HG03442 (cell line): ENCODE data around the gene OR2AG1.
A peak's percentile ranks its signal among the peaks of the same experiment; 100 is the strongest.

ENCODE experiments used
- ATAC-seq: cut with Tn5 transposase; IDR thresholded peaks from one replicate; pipeline ENCODE4 v1.9.1; 2021; ENCODE audit warnings: mild to moderate bottlenecking, moderate library complexity; ENCODE audit not compliant: unreplicated experiment

OR2AG1 gene

GRCh38 chr11:6782720-6783119 lies at the start of gene OR2AG1:
OR2AG1 (plus strand) TSS chr11:6783020; CDS start chr11:6785038, 2,018 bp downstream.
- ATAC-seq, result no peak

- ATAC-seq, result no peak
These were observed 49.2 kb upstream of the OR2AG1 start for GRCh38 chr11:6733326-6734275.

DNA sequence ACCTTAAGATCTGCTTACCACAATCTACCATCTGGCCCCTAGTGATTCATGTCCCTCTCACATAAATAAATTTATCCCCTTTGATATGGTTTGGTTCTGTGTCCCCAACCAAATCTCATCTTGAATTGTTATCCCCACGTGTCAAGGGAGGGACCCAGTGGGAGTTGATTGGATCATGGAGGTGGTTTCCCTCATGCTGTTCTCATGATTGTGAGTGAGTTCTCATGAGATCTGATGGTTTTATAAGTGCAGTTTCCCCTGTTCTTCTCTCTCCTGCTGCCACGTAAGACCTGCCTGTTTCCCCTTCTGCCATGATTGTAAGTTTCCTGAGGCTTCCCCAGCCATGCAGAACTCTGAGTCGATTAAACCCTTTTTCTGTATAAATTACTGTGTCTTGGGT lies 48.2 kb upstream of the OR2AG1 start:
- ATAC-seq, result no peak

- ATAC-seq, result no peak
These were observed 47.5 kb upstream of the OR2AG1 start for GRCh38 chr11:6735306-6735705.

- no peak for ATAC-seq
These were observed 46.2 kb upstream of the OR2AG1 start for GRCh38 chr11:6736495-6737121.

DNA sequence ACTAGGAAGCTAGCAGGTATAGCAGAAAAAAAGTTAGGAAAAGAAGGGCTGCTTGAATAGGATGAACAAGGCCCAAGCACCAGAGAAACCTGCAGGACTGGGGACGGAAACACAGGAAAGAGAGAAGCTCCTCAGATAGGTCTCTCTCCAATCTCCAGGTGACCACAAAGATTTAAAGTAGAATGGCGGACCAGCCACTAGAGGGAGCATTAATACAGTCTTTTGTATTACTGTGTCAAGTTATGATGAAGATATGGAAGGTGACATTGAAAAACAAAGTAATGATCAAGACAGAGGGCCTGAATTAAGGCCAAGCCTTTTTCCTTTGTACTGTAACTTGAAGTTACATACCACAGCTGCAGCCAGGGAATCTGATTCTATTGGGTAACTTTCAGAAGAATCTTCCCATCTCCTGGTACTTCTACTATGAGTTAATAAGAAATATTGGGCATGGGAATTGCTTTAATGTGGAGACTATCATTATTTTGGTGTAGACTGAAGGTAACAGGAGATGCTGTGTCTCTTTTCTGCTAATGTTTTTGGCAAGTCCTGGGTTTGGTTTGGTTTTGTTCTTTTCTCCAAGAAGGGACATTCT lies 44.9 kb upstream of the OR2AG1 start:
- peak; percentile 75 for ATAC-seq

GRCh38 chr11:6738590-6738989 lies 44.2 kb upstream of the OR2AG1 start:
- no peak for ATAC-seq

- no peak for ATAC-seq
These were observed 40.6 kb upstream of the OR2AG1 start for GRCh38 chr11:6742260-6742659.

DNA sequence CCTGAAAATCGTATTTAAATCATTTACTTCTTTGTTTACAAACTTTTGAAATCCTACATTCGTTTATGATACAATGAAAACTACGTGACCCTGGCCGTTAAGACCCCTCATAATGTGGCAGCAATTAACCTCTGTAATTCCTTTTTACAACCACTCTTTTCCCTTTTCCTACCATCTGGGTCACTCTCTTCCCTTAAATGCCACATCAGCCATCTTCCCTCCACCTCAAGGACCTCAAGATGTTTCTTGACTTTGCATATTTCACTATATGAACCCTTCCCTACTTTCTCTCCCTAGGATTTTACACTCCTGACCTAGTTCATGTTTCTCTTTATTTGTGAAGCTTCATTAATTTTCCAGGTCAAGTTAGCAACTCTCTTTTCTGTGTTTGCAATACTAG lies 37.8 kb upstream of the OR2AG1 start:
- no peak for ATAC-seq

DNA sequence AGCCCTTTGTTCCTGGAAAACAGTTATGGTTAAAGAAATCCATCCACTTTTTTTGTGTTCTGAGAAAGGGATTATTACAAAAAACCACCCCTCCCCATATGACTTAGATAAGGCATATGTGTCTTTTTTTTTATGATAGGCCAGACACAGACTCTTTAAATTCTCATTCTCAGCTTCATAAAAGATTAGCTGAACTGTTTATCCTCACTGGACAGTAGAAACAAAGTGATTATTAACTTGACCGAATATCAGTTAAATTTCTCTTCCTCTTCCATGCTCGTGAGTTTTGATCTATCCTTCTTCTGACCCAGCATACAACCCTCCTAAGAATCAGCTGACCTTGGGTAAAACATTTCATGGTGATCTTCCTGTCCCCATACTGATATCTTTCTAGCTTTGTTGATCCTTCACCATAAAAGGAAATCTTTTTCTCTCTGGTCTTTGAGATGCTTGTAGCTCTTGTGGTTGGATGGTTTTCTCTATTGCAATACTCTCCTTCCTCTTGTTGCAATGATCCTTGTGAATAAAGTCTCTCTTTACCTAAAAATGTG lies 37.3 kb upstream of the OR2AG1 start:
- ATAC-seq, result peak; percentile 53

DNA sequence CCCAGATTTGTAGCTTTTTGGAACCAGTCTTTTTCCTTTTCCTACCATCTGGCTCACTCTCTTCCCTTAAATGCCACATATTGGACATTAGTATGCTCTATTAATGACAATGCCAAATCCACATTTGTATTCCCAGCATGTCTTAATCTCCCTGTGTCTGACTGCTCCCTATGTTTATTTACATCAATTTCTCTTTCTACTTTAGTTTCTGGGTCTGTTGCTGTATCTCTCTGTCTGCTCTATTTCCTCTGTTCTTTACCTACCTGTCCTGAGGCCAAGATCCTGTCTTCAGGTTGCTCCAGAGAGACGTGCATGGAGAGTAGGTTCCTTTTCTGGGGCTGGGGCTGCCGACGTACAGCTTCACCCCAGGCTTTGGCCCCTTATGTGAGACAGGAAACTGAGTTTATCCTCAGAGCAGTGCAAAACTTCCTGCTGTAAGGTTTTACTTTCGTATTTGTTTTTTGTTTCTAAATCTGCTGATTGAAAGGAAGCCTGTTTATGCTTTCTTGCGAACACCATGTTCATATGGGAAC lies 36.7 kb upstream of the OR2AG1 start:
- ATAC-seq, result peak; percentile 75

DNA sequence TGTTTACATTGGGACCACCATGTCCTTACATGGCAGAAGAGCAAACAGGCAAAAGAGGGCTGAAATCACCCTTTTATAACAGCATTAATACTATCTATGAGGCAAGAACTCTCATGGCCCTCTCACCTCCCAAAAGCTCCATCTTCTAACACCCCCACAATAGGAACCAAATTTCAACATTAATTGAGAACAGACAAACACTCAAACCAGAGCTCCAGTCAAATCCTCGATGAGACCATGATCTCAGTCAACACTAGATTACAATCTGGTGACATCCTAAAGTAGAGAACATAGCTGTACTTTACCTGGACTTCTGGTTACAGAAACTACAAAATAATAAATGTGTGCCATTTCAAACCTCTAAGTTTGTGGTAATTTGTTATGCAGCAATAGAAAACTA lies 36.2 kb upstream of the OR2AG1 start:
- ATAC-seq, result no peak

DNA sequence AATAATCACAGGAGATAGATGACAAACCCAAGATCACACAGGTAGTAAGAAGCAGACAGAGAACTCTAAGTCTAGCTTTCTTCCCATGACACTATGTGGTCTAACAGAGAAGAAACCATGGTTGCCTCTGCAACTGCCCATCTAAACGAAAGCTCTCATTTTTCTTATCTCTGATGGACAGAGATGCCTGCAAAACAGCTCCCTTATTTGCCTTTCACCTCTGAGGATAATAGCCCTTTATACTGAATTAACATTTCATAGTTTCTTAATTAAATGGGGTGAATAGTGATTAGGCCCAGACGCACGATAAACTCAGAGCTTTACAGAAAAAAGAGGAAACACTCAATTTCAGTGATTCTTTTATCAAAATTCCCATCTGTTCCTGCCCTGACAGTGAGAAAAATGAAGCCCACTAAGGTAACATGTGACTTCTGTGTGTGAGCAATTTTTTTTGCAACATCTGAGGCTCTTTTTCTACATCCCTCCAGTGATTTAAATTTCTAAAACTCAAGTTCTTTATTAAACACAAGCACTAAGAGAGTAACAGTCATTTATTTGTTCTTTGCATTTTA lies 35.6 kb upstream of the OR2AG1 start:
- ATAC-seq, result no peak

- ATAC-seq, result no peak
These were observed 27.4 kb upstream of the OR2AG1 start for GRCh38 chr11:6755303-6755952.

DNA sequence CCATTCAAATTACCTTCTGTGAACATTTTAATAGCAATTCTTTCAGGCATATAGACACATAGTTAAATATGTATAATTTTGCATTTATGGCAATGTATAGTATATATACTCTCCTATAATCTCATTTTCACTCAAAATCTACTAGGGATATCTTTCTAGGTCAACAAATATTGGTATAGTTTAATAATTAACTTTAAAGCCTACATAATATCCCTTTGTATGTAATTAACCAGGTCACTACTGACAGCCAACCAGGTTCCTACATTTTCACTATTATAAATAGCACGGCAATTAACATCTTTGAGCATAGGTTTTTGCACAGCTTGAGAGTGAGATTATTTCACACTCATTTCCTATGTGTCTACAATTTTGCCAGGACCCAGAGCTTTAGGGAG lies 26.9 kb upstream of the OR2AG1 start:
- no peak for ATAC-seq

DNA sequence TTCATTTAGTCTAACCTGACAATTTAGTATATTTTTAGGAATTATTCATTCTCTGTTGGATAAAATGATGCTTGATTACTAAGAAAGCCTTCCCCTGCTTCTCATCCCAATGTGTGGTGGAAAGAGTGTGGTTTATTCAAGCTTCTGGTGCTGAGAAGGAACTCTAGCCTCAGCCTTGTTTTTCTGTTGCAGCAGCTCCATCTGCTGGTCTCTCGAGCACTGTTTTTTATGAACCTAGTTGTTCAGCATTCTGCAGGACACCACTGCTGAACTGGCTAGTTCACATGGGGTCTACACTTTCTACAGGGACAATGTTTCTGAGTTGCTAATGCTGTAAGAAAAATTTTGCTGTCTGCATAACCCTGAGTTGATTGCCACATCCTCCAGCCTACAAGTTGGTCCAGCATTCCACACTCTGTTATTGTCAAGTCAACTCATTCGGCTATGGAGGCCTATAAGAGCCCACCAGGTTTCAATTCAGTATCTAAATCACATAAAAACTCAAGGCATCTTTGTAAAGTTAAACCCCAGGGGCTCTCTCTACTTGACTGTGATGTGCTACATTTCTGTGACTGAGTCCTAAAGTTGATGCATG lies 25.4 kb upstream of the OR2AG1 start:
- ATAC-seq, result peak; percentile 76

GRCh38 chr11:6771926-6772893 lies 10.6 kb upstream of the OR2AG1 start, which contains the start of gene OR2AG2:
OR2AG2 (minus strand) TSS chr11:6771976; CDS start chr11:6768957, 3,019 bp downstream.
- peak; percentile 90 for ATAC-seq

DNA sequence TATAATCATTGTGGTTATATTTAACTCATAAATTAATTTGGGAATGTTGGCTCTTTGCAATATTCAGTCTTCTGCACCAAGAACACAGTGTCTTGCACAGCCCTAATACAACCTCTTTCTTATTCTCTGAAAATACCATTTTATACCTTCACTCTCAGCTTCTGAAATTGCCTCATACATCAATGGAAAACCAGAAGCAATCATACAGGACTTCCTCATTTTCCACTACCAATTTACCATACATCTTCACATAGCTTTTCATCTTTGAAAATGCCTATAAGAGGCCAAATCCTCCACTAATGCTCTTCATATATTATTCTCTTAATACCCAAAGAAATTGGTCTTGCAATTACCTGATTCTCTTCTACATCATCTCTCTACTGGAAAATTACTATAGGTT lies 4.3 kb upstream of the OR2AG1 start:
- no peak for ATAC-seq

DNA sequence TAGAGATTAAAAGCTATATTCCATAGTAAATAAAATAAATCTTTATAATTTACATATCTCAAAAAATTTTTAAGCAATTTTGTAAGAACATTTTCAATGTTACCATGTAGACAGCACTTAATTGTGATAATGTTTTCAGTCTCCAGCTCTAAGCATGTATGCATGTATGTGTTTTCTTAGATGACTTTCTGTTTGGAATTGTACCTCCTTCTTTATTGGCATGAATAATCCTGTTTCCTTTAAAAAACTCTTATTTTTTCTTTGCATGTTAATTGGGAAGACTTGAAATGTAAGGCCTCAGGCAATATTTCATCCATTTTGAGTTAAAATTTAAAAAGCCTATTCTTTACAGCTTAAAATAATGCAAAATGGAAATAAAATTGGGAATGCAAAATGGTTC lies 2.0 kb upstream of the OR2AG1 start:
- ATAC-seq, result no peak
